K562 (cell line): ENCODE results near the gene KCNJ4. TPM values are rescaled to one million over a fixed set of nuclear protein-coding genes. Genes with fewer than 3 reads are reported as not detected.

Experiments used
- ATF7 ChIP-seq: fragments of 450-650 bp; IDR thresholded peaks from 2 replicates; pipeline ENCODE4 v1.7.1; 2014; ENCODE audit warnings: mild to moderate bottlenecking, moderate library complexity
- BRCA1 ChIP-seq, 2 experiments: fragments of 450-650 bp in 1 of 2; sonication (generic) in 1 of 2; formaldehyde crosslinking in 1 of 2; IDR thresholded peaks; 2 replicates each; pipeline versions ENCODE4 v1.5.0 to v1.6.1; 2017 to 2020; ENCODE audit warnings: mild to moderate bottlenecking in 1 of 2, missing genetic modification reagents in 1 of 2
- CEBPB ChIP-seq: fragments of 450-650 bp; IDR thresholded peaks from 2 replicates; pipeline ENCODE4 v1.6.1; 2016; ENCODE audit warnings: missing genetic modification characterization, missing compliant biosample characterization
- ELF1 ChIP-seq: fragments of 200-800 bp; sonication (Bioruptor generic); IDR thresholded peaks from 2 replicates; pipeline ENCODE4 v1.6.1; 2016; ENCODE audit warnings: missing genetic modification characterization, missing compliant biosample characterization
- FUS ChIP-seq: fragments of 200-400 bp; formaldehyde crosslinking; optimal IDR thresholded peaks from 2 replicates; pipeline ENCODE3; 2017; ENCODE audit warnings: low read depth, low read length
- HDAC3 ChIP-seq: fragments of 450-650 bp; IDR thresholded peaks from 2 replicates; pipeline ENCODE4 v1.6.1; 2018; ENCODE audit warnings: borderline replicate concordance, mild to moderate bottlenecking, moderate library complexity; ENCODE audit not compliant: partially characterized antibody
- HNRNPUL1 ChIP-seq: fragments of 200-400 bp; formaldehyde crosslinking; IDR thresholded peaks from 2 replicates; pipeline ENCODE4 v1.6.1; 2017; ENCODE audit warnings: low read length
- ILK ChIP-seq: fragments of 450-650 bp; IDR thresholded peaks from 2 replicates; pipeline ENCODE4 v1.6.1; 2016; ENCODE audit warnings: missing genetic modification characterization, low read depth, mild to moderate bottlenecking, missing compliant biosample characterization, moderate library complexity, borderline replicate concordance
- KAT8 ChIP-seq: fragments of 450-650 bp; IDR thresholded peaks from 2 replicates; pipeline ENCODE4 v1.6.1; 2016; ENCODE audit warnings: low read depth, mild to moderate bottlenecking
- KDM5B ChIP-seq: fragments of 200-600 bp; sonication (generic); IDR thresholded peaks from 2 replicates; pipeline ENCODE4 v1.6.1; 2012; ENCODE audit warnings: low read depth, mild to moderate bottlenecking, moderate library complexity, low read length, control low read depth, inconsistent platforms; ENCODE audit not compliant: insufficient replicate concordance
- MEIS2 ChIP-seq: fragments of 450-650 bp; IDR thresholded peaks from 2 replicates; pipeline ENCODE4 v1.6.1; 2014; ENCODE audit warnings: mild to moderate bottlenecking; ENCODE audit not compliant: partially characterized antibody
- NCOA2 ChIP-seq, 2 experiments: fragments of 450-650 bp; IDR thresholded peaks; 2 replicates each; pipeline ENCODE4 v1.6.1; 2018; ENCODE audit warnings: mild to moderate bottlenecking in 2 of 2, moderate library complexity in 1 of 2; ENCODE audit not compliant: partially characterized antibody in 2 of 2
- NFE2L1 ChIP-seq: fragments of 450-650 bp; IDR thresholded peaks from 2 replicates; pipeline ENCODE4 v1.6.1; 2016; ENCODE audit warnings: missing genetic modification characterization, low read depth, mild to moderate bottlenecking, missing compliant biosample characterization, moderate library complexity, borderline replicate concordance
- PHTF2 ChIP-seq: fragments of 250-450 bp; sonication (Bioruptor Pico); IDR thresholded peaks from 2 replicates; pipeline ENCODE4 v1.5.0; 2021; ENCODE audit warnings: mild to moderate bottlenecking
- POLR3G ChIP-seq: IDR thresholded peaks from 2 replicates; pipeline ENCODE4 v1.6.1; 2011; ENCODE audit not compliant: insufficient read length, insufficient replicate concordance; ENCODE audit errors: extremely low read depth
- RBFOX2 ChIP-seq: fragments of 200-400 bp; formaldehyde crosslinking; IDR thresholded peaks from 2 replicates; pipeline ENCODE4 v1.6.1; 2017; ENCODE audit warnings: low read depth, mild to moderate bottlenecking, low read length, moderate library complexity
- SAFB ChIP-seq: fragments of 200-400 bp; formaldehyde crosslinking; IDR thresholded peaks from 2 replicates; pipeline ENCODE4 v1.6.1; 2017; ENCODE audit warnings: low read depth, low read length, borderline replicate concordance
- STAT5A ChIP-seq: IDR thresholded peaks from 2 replicates; pipeline ENCODE4 v1.6.1; 2012; ENCODE audit warnings: low read length, inconsistent platforms, borderline replicate concordance
- ZBED1 ChIP-seq: IDR thresholded peaks from 2 replicates; pipeline ENCODE4 v1.6.1; 2014
- ZNF121 ChIP-seq: sonication (generic); formaldehyde crosslinking; conservative IDR thresholded peaks from 2 replicates; pipeline ENCODE4 v1.8.0; 2022; ENCODE audit warnings: missing genetic modification reagents
- ZNF134 ChIP-seq: fragments of 250-450 bp; sonication (Bioruptor Pico); conservative IDR thresholded peaks from 2 replicates; pipeline ENCODE4 v1.4.0; 2020
- ZNF165 ChIP-seq: fragments of 250-450 bp; sonication (Bioruptor Pico); IDR thresholded peaks from 2 replicates; pipeline ENCODE4 v1.4.0; 2020; ENCODE audit warnings: borderline replicate concordance
- ZNF217 ChIP-seq: sonication (generic); formaldehyde crosslinking; IDR thresholded peaks from 2 replicates; pipeline ENCODE4 v1.8.0; 2022; ENCODE audit warnings: mild to moderate bottlenecking, missing genetic modification reagents
- ZNF239 ChIP-seq: fragments of 250-450 bp; sonication (Bioruptor Pico); IDR thresholded peaks from 2 replicates; pipeline ENCODE4 v1.4.0; 2020; ENCODE audit warnings: mild to moderate bottlenecking
- ZNF263 ChIP-seq: sonication (generic); formaldehyde crosslinking; IDR thresholded peaks from 2 replicates; pipeline ENCODE4 v1.8.0; 2022; ENCODE audit warnings: mild to moderate bottlenecking, missing genetic modification reagents, borderline replicate concordance
- polyA plus RNA-seq, 8 experiments: library from polyadenylated mRNA; depleted of rRNA in 4 of 8; stranded (reverse) in 5 of 8; unstranded in 3 of 8; fragments of >200 nt; fragmentation: Nextera tagmentation in 2 of 8; fragmentation: Illumina TruSeq in 1 of 8; extraction: Ambion mirVana in 2 of 8; extraction: Trizol in 1 of 8; gene quantifications; 2 replicates each; pipeline versions ENCODE4 v1.2.1 to v1.2.3, GENCODE V29; 2011 to 2014; ENCODE audit warnings: inconsistent platforms in 1 of 8, missing spikeins in 1 of 8
- total RNA-seq, 7 experiments: library from RNA; depleted of rRNA in 6 of 7; stranded (reverse); fragments of >200 nt in 6 of 7; fragmentation: Illumina TruSeq in 2 of 7; extraction: Trizol in 2 of 7; gene quantifications; 2 replicates each; pipeline versions ENCODE4 v1.2.1 to v1.2.3, GENCODE V29; 2011 to 2021; ENCODE audit warnings: low replicate concordance in 1 of 7
- TF ChIP-seq, protein P1 (sequence below): fragments of 250-450 bp; sonication (Bioruptor Pico); IDR thresholded peaks from 2 replicates; pipeline ENCODE4 v1.8.0; 2021; ENCODE audit warnings: moderate library complexity, mild to moderate bottlenecking, inconsistent platforms
- TF ChIP-seq, protein P2 (sequence below), 2 experiments: fragments of 450-650 bp; conservative IDR thresholded peaks; 2 replicates each; pipeline ENCODE4 v1.6.1; 2017; ENCODE audit warnings: mild to moderate bottlenecking in 2 of 2, moderate library complexity in 2 of 2

The KCNJ4 gene
- total and polyA plus RNA-seq, 9 of the 15 experiments (the other 6 are each of a cell fraction or from before 2014, with no cell fraction given), result 0.07 to 0.55 (median 0.09) TPM; not detected in 4

DNA sequence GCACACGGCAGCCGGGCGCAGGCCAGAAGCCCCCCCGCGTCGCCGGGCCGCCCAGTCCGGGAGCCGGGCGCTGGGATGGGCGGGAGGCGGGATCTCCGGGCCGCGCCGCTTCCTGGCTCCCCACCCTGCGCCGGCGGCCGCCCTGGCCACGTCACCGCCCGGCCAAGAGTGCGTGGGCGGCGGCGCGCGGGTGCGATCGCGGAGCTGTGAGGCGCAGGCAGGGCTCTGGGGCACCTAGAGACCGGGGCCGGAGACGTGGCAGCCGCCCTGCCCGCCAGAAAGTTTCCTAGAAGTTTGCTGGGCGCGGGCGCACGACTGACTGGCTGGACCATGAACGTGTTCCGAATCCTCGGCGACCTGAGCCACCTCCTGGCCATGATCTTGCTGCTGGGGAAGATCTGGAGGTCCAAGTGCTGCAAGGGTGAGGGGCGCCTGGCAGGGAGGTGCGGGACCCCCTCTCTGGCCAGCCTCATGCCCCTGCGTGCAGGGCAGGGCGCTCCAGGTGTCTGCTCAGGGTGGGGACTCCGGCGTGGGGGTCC, 13.0 kb upstream of the KCNJ4 start, which contains the start of gene KDELR3 (continued):
- TF ChIP-seq, protein P1, sequence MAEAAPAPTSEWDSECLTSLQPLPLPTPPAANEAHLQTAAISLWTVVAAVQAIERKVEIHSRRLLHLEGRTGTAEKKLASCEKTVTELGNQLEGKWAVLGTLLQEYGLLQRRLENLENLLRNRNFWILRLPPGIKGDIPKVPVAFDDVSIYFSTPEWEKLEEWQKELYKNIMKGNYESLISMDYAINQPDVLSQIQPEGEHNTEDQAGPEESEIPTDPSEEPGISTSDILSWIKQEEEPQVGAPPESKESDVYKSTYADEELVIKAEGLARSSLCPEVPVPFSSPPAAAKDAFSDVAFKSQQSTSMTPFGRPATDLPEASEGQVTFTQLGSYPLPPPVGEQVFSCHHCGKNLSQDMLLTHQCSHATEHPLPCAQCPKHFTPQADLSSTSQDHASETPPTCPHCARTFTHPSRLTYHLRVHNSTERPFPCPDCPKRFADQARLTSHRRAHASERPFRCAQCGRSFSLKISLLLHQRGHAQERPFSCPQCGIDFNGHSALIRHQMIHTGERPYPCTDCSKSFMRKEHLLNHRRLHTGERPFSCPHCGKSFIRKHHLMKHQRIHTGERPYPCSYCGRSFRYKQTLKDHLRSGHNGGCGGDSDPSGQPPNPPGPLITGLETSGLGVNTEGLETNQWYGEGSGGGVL (CRISPR knock-in tag), result no peak
- TF ChIP-seq SAFB (no peak), ZNF239 (CRISPR knock-in tag) (no peak), ZNF134 (CRISPR knock-in tag) (no peak), KAT8 (no peak), ZNF165 (CRISPR knock-in tag) (no peak), ZBED1 (no peak), ZNF263 (0 out of 2 replicates have a peak, but pooled peaks have one; percentile 18), RBFOX2 (peak; percentile 86), POLR3G (no peak), STAT5A (no peak), HNRNPUL1 (no peak), KDM5B (no peak), NFE2L1 (tag) (no peak), PHTF2 (no peak), HDAC3 (no peak), ZNF121 (CRISPR knock-in tag) (no peak), BRCA1 (IDR thresholded peaks at IDR 0.05) (no peak), BRCA1 (CRISPR knock-in tag; IDR thresholded peaks at IDR 0.05) (no peak), ILK (no peak), MEIS2 (peak; percentile 5), ZNF217 (CRISPR knock-in tag) (no peak), FUS (no peak), ELF1 (tag) (peak; percentile 27; the same call in 1 of the 2 replicates), ATF7 (peak; percentile 70; the same call in 1 of the 2 replicates), NCOA2 (IDR thresholded peaks at IDR 0.05; ENCODE audit: partially characterized antibody in 2 of 2) (no peak), CEBPB (tag) (no peak)
- TF ChIP-seq, protein P2, sequence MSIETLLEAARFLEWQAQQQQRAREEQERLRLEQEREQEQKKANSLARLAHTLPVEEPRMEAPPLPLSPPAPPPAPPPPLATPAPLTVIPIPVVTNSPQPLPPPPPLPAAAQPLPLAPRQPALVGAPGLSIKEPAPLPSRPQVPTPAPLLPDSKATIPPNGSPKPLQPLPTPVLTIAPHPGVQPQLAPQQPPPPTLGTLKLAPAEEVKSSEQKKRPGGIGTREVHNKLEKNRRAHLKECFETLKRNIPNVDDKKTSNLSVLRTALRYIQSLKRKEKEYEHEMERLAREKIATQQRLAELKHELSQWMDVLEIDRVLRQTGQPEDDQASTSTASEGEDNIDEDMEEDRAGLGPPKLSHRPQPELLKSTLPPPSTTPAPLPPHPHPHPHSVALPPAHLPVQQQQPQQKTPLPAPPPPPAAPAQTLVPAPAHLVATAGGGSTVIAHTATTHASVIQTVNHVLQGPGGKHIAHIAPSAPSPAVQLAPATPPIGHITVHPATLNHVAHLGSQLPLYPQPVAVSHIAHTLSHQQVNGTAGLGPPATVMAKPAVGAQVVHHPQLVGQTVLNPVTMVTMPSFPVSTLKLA (conservative IDR thresholded peaks at IDR 0.05), result 0 out of 4 replicates have a peak, but pooled peaks of 1 of the 2 experiments have one; percentile 5
